ENCODE measurements around the gene AK1.
"Not testable (repeated sequence)": the region's sequence is repeated elsewhere in the genome, so short reads cannot be mapped to it uniquely, and the experiment has no call there.

Gene AK1

GRCh38 chr9:127845619-127846018, 31.9 kb downstream of the AK1 start:
- DNase-seq, result not testable (repeated sequence)

GRCh38 chr9:127844821-127845359, 32.6 kb downstream of the AK1 start:
- DNase-seq, result no peak

- DNase-seq, result no peak
Measured at GRCh38 chr9:127841087-127841835, 36.2 kb downstream of the AK1 start.

GRCh38 chr9:127838375-127839078, 38.9 kb downstream of the AK1 start:
- no peak for DNase-seq

GRCh38 chr9:127837346-127837745, 40.1 kb downstream of the AK1 start:
- no peak for DNase-seq

GRCh38 chr9:127836561-127836960, 40.9 kb downstream of the AK1 start:
- not testable (repeated sequence) for DNase-seq

GRCh38 chr9:127835991-127836516, 41.4 kb downstream of the AK1 start:
- no peak for DNase-seq

GRCh38 chr9:127833555-127833954, 43.9 kb downstream of the AK1 start:
- no peak for DNase-seq

- DNase-seq, result no peak
Measured at GRCh38 chr9:127832248-127832647, 45.2 kb downstream of the AK1 start.

GRCh38 chr9:127829205-127829906, 48.1 kb downstream of the AK1 start:
- no peak for DNase-seq

GRCh38 chr9:127828262-127829031, 49.0 kb downstream of the AK1 start:
- peak; percentile 49 for DNase-seq

- no peak for DNase-seq
Measured at GRCh38 chr9:127826253-127826913, 51.1 kb downstream of the AK1 start.

- no peak for DNase-seq
Measured at GRCh38 chr9:127825319-127826051, 52.0 kb downstream of the AK1 start.

- DNase-seq, result no peak
Measured at GRCh38 chr9:127822108-127822507, 55.4 kb downstream of the AK1 start.

- no peak for DNase-seq
Measured at GRCh38 chr9:127818574-127818973, 58.9 kb downstream of the AK1 start.

GRCh38 chr9:127817881-127818434, 59.5 kb downstream of the AK1 start:
- DNase-seq, result no peak

- no peak for DNase-seq
Measured at GRCh38 chr9:127816728-127817127, 60.7 kb downstream of the AK1 start.
